Endothelial cell of umbilical vein (primary cell): ENCODE measurements around the gene C20orf144. TPM values are rescaled to one million over a fixed set of nuclear protein-coding genes. Genes with fewer than 3 reads are reported as not detected.

Source experiments
- BruUV-seq: library from RNA; stranded (reverse); fragments of 400-500 nt; replicated peaks from 2 replicates; lab custom pipeline; 2021; lab: Mats Ljungman, UMichigan
- CTCF ChIA-PET: fragments of 300-600, 350-600 bp; sonication (Branson Sonifier 250); formaldehyde crosslinking; loops from one replicate; lab custom pipeline; 2021; ENCODE audit warnings: antibody characterized with exemption, inconsistent platforms; lab: Charles Lee
- POLR2A ChIA-PET: fragments of 300-600, 350-600 bp; sonication (Branson Sonifier 250); formaldehyde crosslinking; loops from one replicate; lab custom pipeline; 2021; ENCODE audit warnings: antibody characterized with exemption, inconsistent platforms; lab: Charles Lee
- DNase-seq: peaks from one replicate; pipeline ENCODE4 v3.0.0-alpha.2; 2011; ENCODE audit warnings: low read depth, low spot score
- FAIRE-seq: peaks from 2 replicates; lab custom pipeline; 2011; peaks lifted over from hg19 to GRCh38; lab: Jason Lieb, UNC
- H2AFZ ChIP-seq: 2 replicates; pipeline ENCODE4 v1.6.0; 2012; ENCODE audit warnings: low read depth, low read length, control low read depth, inconsistent platforms
- H3K27ac ChIP-seq: 2 replicates; pipeline ENCODE4 v1.5.1; 2011; ENCODE audit warnings: low read depth, mild to moderate bottlenecking, control low read depth, low read length, moderate library complexity; ENCODE audit not compliant: insufficient read depth
- H3K27me3 ChIP-seq, 2 experiments: 2 replicates each; pipeline versions ENCODE4 v1.6.0 to v1.6.1; 2011; ENCODE audit warnings: low read length in 2 of 2, mixed read lengths in 1 of 2; ENCODE audit not compliant: control insufficient read depth in 2 of 2, insufficient read depth in 2 of 2
- H3K36me3 ChIP-seq, 2 experiments: 2 replicates in 1 of 2; 3 replicates in 1 of 2; pipeline ENCODE4 v1.5.1; 2011; ENCODE audit warnings: low read length in 2 of 2, mild to moderate bottlenecking in 1 of 2, moderate library complexity in 1 of 2; ENCODE audit not compliant: control insufficient read depth in 2 of 2, insufficient read depth in 2 of 2; ENCODE audit errors: extremely low read depth in 1 of 2
- H3K4me1 ChIP-seq: 3 replicates; pipeline ENCODE4 v1.5.1; 2011; ENCODE audit warnings: mild to moderate bottlenecking, low read length; ENCODE audit not compliant: control insufficient read depth, insufficient read depth; ENCODE audit errors: extremely low read depth
- H3K4me2 ChIP-seq: 2 replicates; pipeline ENCODE4 v1.6.1; 2011; ENCODE audit warnings: low read length, control low read depth, mixed read lengths; ENCODE audit not compliant: insufficient read depth
- H3K4me3 ChIP-seq, 3 experiments: fragments of 200-600 bp in 1 of 3; sonication (generic), shearing (Covaris generic) in 1 of 3; replicated peaks in 1 of 3; 2 replicates each; pipeline ENCODE4 v1.5.1; 2011 to 2016; ENCODE audit warnings: control low read depth in 3 of 3, low read length in 3 of 3, mild to moderate bottlenecking in 2 of 3, inconsistent platforms in 1 of 3, low read depth in 1 of 3, moderate library complexity in 1 of 3; ENCODE audit not compliant: insufficient read depth in 1 of 3
- H3K79me2 ChIP-seq: 2 replicates; pipeline ENCODE4 v1.6.0; 2012; ENCODE audit warnings: low read length, inconsistent platforms; ENCODE audit not compliant: control insufficient read depth, insufficient read depth
- H3K9ac ChIP-seq: replicated peaks from 2 replicates; pipeline ENCODE3; 2011; ENCODE audit warnings: low read length, control low read depth; ENCODE audit not compliant: insufficient read depth; ENCODE audit errors: extremely low read depth
- H3K9me1 ChIP-seq: replicated peaks from 3 replicates; pipeline ENCODE4 v1.6.0; 2011; ENCODE audit warnings: mild to moderate bottlenecking, low read length; ENCODE audit not compliant: control insufficient read depth, insufficient read depth; ENCODE audit errors: extremely low read depth
- H3K9me3 ChIP-seq: replicated peaks from 2 replicates; pipeline ENCODE4 v1.5.1; 2012; ENCODE audit warnings: low read length, inconsistent platforms; ENCODE audit not compliant: control insufficient read depth, insufficient read depth
- H4K20me1 ChIP-seq: replicated peaks from 2 replicates; pipeline ENCODE3; 2011; ENCODE audit warnings: mild to moderate bottlenecking, low read length; ENCODE audit not compliant: control insufficient read depth, insufficient read depth; ENCODE audit errors: extremely low read depth
- CTCF ChIP-seq, 2 donors: IDR thresholded peaks; 1 replicate in 1 of 2; 2 replicates in 1 of 2; pipeline ENCODE4 v1.5.1; 2011; ENCODE audit warnings: low read length in 2 of 2, mild to moderate bottlenecking in 2 of 2, moderate library complexity in 2 of 2, control low read depth in 1 of 2, inconsistent platforms in 1 of 2, low read depth in 1 of 2; ENCODE audit not compliant: insufficient read depth in 1 of 2; ENCODE audit errors: extremely low read depth in 1 of 2
- EZH2 ChIP-seq: IDR thresholded peaks from 2 replicates; pipeline ENCODE4 v1.6.1; 2012; ENCODE audit warnings: borderline replicate concordance, low read depth, mild to moderate bottlenecking, moderate library complexity, low read length, inconsistent platforms; ENCODE audit not compliant: severe bottlenecking
- FOS ChIP-seq: IDR thresholded peaks from 2 replicates; pipeline ENCODE4 v1.6.1; 2011; ENCODE audit warnings: mild to moderate bottlenecking, low read length, moderate library complexity, borderline replicate concordance; ENCODE audit not compliant: insufficient read depth
- GATA2 ChIP-seq: IDR thresholded peaks from 2 replicates; pipeline ENCODE4 v1.7.0; 2011; ENCODE audit warnings: low read depth, mild to moderate bottlenecking, moderate library complexity, mixed read lengths, low read length; ENCODE audit not compliant: insufficient read length, insufficient read depth
- JUN ChIP-seq: IDR thresholded peaks from 2 replicates; pipeline ENCODE4 v1.6.1; 2011; ENCODE audit warnings: borderline replicate concordance, low read depth; ENCODE audit not compliant: insufficient read length, insufficient read depth
- MAX ChIP-seq: IDR thresholded peaks from 2 replicates; pipeline ENCODE4 v1.6.1; 2011; ENCODE audit not compliant: insufficient read depth, insufficient read length
- MYC ChIP-seq: IDR thresholded peaks from one replicate; pipeline ENCODE4 v1.6.1; 2011; ENCODE audit warnings: mild to moderate bottlenecking, low read depth, low read length
- POLR2A ChIP-seq: IDR thresholded peaks from 2 replicates; pipeline ENCODE4 v1.6.1; 2012; ENCODE audit warnings: low read depth, mild to moderate bottlenecking, control low read depth, low read length
- POLR2AphosphoS5 ChIP-seq: IDR thresholded peaks from 2 replicates; pipeline ENCODE4 v1.6.1; 2012; ENCODE audit warnings: low read depth, mild to moderate bottlenecking, control low read depth, low read length, moderate library complexity; ENCODE audit not compliant: insufficient read depth
- dilution Hi-C: fragments of 300-500 bp; cut with MboI; formaldehyde crosslinking; loops from one replicate; pipeline ENCODE4 v1.15.0; 2019; ENCODE audit warnings: low sequenced_read_pairs; ENCODE audit not compliant: extremely low pct_ligation_motif_present
- intact Hi-C: fragments of 100-400 bp; cut with micrococcal nuclease; formaldehyde crosslinking; loops from one replicate; pipeline ENCODE4 v1.10.0; 2022
- polyA plus RNA-seq, 4 experiments: library from polyadenylated mRNA; depleted of rRNA in 3 of 4; stranded (reverse) in 3 of 4; unstranded in 1 of 4; fragments of >200 nt; gene quantifications; 2 replicates each; pipeline versions ENCODE4 v1.2.1 to v1.2.3, GENCODE V29; 2011 to 2012; ENCODE audit warnings: missing spikeins in 1 of 4
- total RNA-seq: library from RNA; stranded (reverse); gene quantifications from 2 replicates; pipeline ENCODE4 v1.2.3, GENCODE V29; 2021

C20orf144 gene
- total and polyA plus RNA-seq, 2 donors (not counting 3 experiments of a cell fraction or from before 2014, with no cell fraction given) = not detected

GRCh38 chr20:33680686-33681085, 18.6 kb downstream of the C20orf144 start:
- no peak overlapping the region for H3K9ac ChIP-seq
- dilution Hi-C loops (no loop called here), intact Hi-C loops (no loop called here)
- ChIA-PET CTCF (interaction anchor here (2.9 kb wide), 1 partner anchor 13 kb away, joined by 10 read pairs; no protein-coding TSS in a partner anchor), POLR2A (interaction anchor here (1.1 kb wide), 1 partner anchor 313 kb away, joined by 3 read pairs; no protein-coding TSS in a partner anchor)
- no TSS peak for BruUV-seq
- no peak overlapping the region for H3K4me3 ChIP-seq
- H4K20me1 ChIP-seq = no peaks in the 10 kb centered on the region
- H2AFZ ChIP-seq = no peak overlapping the region
- peaks cover 26% of the 10 kb centered on the region for H3K79me2 ChIP-seq
- no peaks in the 10 kb centered on the region for H3K9me3 ChIP-seq
- no peak overlapping the region for H3K27ac ChIP-seq
- H3K27me3 ChIP-seq = no peaks in the 10 kb centered on the region
- no peak for TF ChIP-seq POLR2A
- no peak for TF ChIP-seq CTCF (IDR thresholded peaks at IDR 0.05; ENCODE audit: extremely low read depth in 1 of 2, insufficient read depth in 1 of 2, low read depth in 1 of 2, low read length in 2 of 2)
- TF ChIP-seq GATA2 = no peak
- no peak for TF ChIP-seq MAX
- no peak for TF ChIP-seq JUN
- H3K4me1 ChIP-seq = peaks cover 15% of the 10 kb centered on the region
- no peaks in the 10 kb centered on the region for H3K36me3 ChIP-seq
- DNase-seq (no peak), FAIRE-seq (no peak)
- H3K9me1 ChIP-seq = no peaks in the 10 kb centered on the region
- H3K4me2 ChIP-seq = no peak overlapping the region

GRCh38 chr20:33681288-33681687, 19.2 kb downstream of the C20orf144 start:
- DNase-seq (no peak), FAIRE-seq (no peak)
- Histone ChIP-seq H3K4me1 (peaks cover 15% of the 10 kb centered on the region), H3K9ac (no peak overlapping the region), H3K36me3 (no peaks in the 10 kb centered on the region), H4K20me1 (no peaks in the 10 kb centered on the region), H3K27me3 (no peaks in the 10 kb centered on the region), H3K27ac (no peak overlapping the region), H3K79me2 (peaks cover 26% of the 10 kb centered on the region), H3K4me2 (no peak overlapping the region), H3K4me3 (no peak overlapping the region), H2AFZ (no peak overlapping the region), H3K9me1 (no peaks in the 10 kb centered on the region), H3K9me3 (no peaks in the 10 kb centered on the region)
- dilution Hi-C loops = no loop called here
- ChIA-PET CTCF (interaction anchor here (0.5 to 2.9 kb wide), 2 partner anchors 13 to 71 kb away, joined by 3 to 10 read pairs; no protein-coding TSS in a partner anchor), POLR2A (interaction anchor here (1.1 kb wide), 1 partner anchor 312 kb away, joined by 3 read pairs; no protein-coding TSS in a partner anchor)
- TF ChIP-seq EZH2 (no peak), POLR2A (no peak), GATA2 (no peak), FOS (no peak), MAX (no peak), MYC (no peak), POLR2AphosphoS5 (no peak), CTCF (IDR thresholded peaks at IDR 0.05; ENCODE audit: extremely low read depth in 1 of 2, insufficient read depth in 1 of 2, low read depth in 1 of 2, low read length in 2 of 2) (no peak), JUN (no peak)
- no TSS peak for BruUV-seq
- intact Hi-C loops = no loop called here
